Measurements from ENCODE around the gene PIP5K1B.

The PIP5K1B gene

GRCh38 chr9:68873179-68873578 is 168.1 kb downstream of the PIP5K1B start:
- no peaks in the 10 kb centered on the region for H3K9me2 ChIP-seq (replicated peaks; ENCODE audit: insufficient read depth, low read length)
- no peak for DNase-seq
- no peaks in the 10 kb centered on the region for H3K27me3 ChIP-seq (replicated peaks; ENCODE audit: insufficient read depth, low read length)
- H3K27ac ChIP-seq (ENCODE audit: low read length), result no peak overlapping the region
- H3K4me3 ChIP-seq (ENCODE audit: low read length), result no peak overlapping the region
- no peaks in the 10 kb centered on the region for H4K20me1 ChIP-seq (ENCODE audit: insufficient read depth, low read length)
- no peak overlapping the region for H2AFZ ChIP-seq (ENCODE audit: low read length)
- H3K9me3 ChIP-seq (replicated peaks; ENCODE audit: insufficient read depth, low read length), result no peaks in the 10 kb centered on the region
- H3K79me2 ChIP-seq (ENCODE audit: low read length), result no peaks in the 10 kb centered on the region
- H3K4me2 ChIP-seq (ENCODE audit: low read depth, low read length), result no peak overlapping the region
- TF ChIP-seq CTCF (IDR thresholded peaks at IDR 0.05; ENCODE audit: low read length) (no peak), EZH2 (optimal IDR thresholded peaks at IDR 0.05; ENCODE audit: low read depth, low read length) (no peak)
- no peak overlapping the region for H3K9ac ChIP-seq (ENCODE audit: low read length)
- H3F3A ChIP-seq (ENCODE audit: insufficient read depth, low read length), result no peaks in the 10 kb centered on the region
- no peaks in the 10 kb centered on the region for H3K4me1 ChIP-seq (ENCODE audit: low read length)
- no peaks in the 10 kb centered on the region for H3K36me3 ChIP-seq (replicated peaks; ENCODE audit: insufficient read depth, low read length)

- H3K27ac ChIP-seq (ENCODE audit: low read length), result no peak overlapping the region
- TF ChIP-seq EZH2phosphoT487 (IDR thresholded peaks at IDR 0.05; ENCODE audit: low read length), result no peak
- TF ChIP-seq CTCF (IDR thresholded peaks at IDR 0.05; ENCODE audit: low read length), result no peak
- TF ChIP-seq EZH2 (optimal IDR thresholded peaks at IDR 0.05; ENCODE audit: low read depth, low read length), result no peak
Measured at GRCh38 chr9:68876273-68876672, 171.2 kb downstream of the PIP5K1B start.

GRCh38 chr9:68876681-68877080 is 171.6 kb downstream of the PIP5K1B start:
- DNase-seq, result no peak
- Histone ChIP-seq H3F3A (ENCODE audit: insufficient read depth, low read length) (no peaks in the 10 kb centered on the region), H3K27ac (ENCODE audit: low read length) (no peak overlapping the region), H3K4me3 (ENCODE audit: low read length) (no peak overlapping the region), H3K79me2 (ENCODE audit: low read length) (no peaks in the 10 kb centered on the region), H3K4me1 (ENCODE audit: low read length) (no peaks in the 10 kb centered on the region), H3K4me2 (ENCODE audit: low read depth, low read length) (no peak overlapping the region), H3K36me3 (replicated peaks; ENCODE audit: insufficient read depth, low read length) (no peaks in the 10 kb centered on the region), H3K9ac (ENCODE audit: low read length) (no peak overlapping the region), H3K9me3 (replicated peaks; ENCODE audit: insufficient read depth, low read length) (no peaks in the 10 kb centered on the region), H3K27me3 (replicated peaks; ENCODE audit: insufficient read depth, low read length) (no peaks in the 10 kb centered on the region), H3K9me2 (replicated peaks; ENCODE audit: insufficient read depth, low read length) (no peaks in the 10 kb centered on the region), H2AFZ (ENCODE audit: low read length) (no peak overlapping the region), H4K20me1 (ENCODE audit: insufficient read depth, low read length) (no peaks in the 10 kb centered on the region)
- TF ChIP-seq CTCF (IDR thresholded peaks at IDR 0.05; ENCODE audit: low read length), result no peak
- TF ChIP-seq EZH2 (optimal IDR thresholded peaks at IDR 0.05; ENCODE audit: low read depth, low read length), result no peak
- TF ChIP-seq EZH2phosphoT487 (IDR thresholded peaks at IDR 0.05; ENCODE audit: low read length), result no peak

More at GRCh38 chr9:68876273-68876672, 171.2 kb downstream of the PIP5K1B start:
- Histone ChIP-seq H3K27me3 (replicated peaks; ENCODE audit: insufficient read depth, low read length) (no peaks in the 10 kb centered on the region), H3K9me2 (replicated peaks; ENCODE audit: insufficient read depth, low read length) (no peaks in the 10 kb centered on the region), H3K79me2 (ENCODE audit: low read length) (no peaks in the 10 kb centered on the region), H4K20me1 (ENCODE audit: insufficient read depth, low read length) (no peaks in the 10 kb centered on the region), H2AFZ (ENCODE audit: low read length) (no peak overlapping the region), H3K4me3 (ENCODE audit: low read length) (no peak overlapping the region), H3K9ac (ENCODE audit: low read length) (no peak overlapping the region), H3K36me3 (replicated peaks; ENCODE audit: insufficient read depth, low read length) (no peaks in the 10 kb centered on the region), H3K4me2 (ENCODE audit: low read depth, low read length) (no peak overlapping the region), H3K4me1 (ENCODE audit: low read length) (no peaks in the 10 kb centered on the region), H3K9me3 (replicated peaks; ENCODE audit: insufficient read depth, low read length) (no peaks in the 10 kb centered on the region), H3F3A (ENCODE audit: insufficient read depth, low read length) (no peaks in the 10 kb centered on the region)
- DNase-seq, result no peak

Measured in MM.1S (cell line).